Measurements from ENCODE around the gene IRF5.
"Not testable (repeated sequence)": the region's sequence is repeated elsewhere in the genome, so short reads cannot be mapped to it uniquely, and the experiment has no call there.

The IRF5 gene

DNA sequence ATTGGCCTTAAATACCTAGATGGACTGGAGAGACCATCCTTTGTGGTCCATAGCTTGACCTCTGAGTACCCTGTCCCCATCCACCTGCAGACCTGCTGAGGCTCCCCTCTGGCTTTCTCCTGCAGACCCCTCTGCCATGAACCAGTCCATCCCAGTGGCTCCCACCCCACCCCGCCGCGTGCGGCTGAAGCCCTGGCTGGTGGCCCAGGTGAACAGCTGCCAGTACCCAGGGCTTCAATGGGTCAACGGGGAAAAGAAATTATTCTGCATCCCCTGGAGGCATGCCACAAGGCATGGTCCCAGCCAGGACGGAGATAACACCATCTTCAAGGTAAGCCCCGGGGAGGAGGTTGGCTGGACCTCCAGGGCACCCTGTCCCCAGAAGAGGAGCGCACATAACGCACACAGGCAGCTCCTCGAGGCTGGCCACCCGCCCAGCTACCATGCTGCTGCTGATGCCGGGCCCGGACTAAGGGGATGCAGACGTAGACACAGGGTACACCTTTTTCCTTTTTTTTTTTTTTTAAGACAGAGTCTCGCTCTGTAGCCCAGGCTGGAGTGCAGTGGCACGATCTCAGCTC is 4.3 kb downstream of the IRF5 start:
- TF ChIP-seq, protein P1, sequence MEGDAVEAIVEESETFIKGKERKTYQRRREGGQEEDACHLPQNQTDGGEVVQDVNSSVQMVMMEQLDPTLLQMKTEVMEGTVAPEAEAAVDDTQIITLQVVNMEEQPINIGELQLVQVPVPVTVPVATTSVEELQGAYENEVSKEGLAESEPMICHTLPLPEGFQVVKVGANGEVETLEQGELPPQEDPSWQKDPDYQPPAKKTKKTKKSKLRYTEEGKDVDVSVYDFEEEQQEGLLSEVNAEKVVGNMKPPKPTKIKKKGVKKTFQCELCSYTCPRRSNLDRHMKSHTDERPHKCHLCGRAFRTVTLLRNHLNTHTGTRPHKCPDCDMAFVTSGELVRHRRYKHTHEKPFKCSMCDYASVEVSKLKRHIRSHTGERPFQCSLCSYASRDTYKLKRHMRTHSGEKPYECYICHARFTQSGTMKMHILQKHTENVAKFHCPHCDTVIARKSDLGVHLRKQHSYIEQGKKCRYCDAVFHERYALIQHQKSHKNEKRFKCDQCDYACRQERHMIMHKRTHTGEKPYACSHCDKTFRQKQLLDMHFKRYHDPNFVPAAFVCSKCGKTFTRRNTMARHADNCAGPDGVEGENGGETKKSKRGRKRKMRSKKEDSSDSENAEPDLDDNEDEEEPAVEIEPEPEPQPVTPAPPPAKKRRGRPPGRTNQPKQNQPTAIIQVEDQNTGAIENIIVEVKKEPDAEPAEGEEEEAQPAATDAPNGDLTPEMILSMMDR (IDR thresholded peaks at IDR 0.05; ENCODE audit: control insufficient read depth, extremely low read depth, insufficient read depth) = no peak
- no peak for DNase-seq (ENCODE audit: low read depth)
- H3K4me3 ChIP-seq (ENCODE audit: low read depth, low read length) = no peak overlapping the region

DNA sequence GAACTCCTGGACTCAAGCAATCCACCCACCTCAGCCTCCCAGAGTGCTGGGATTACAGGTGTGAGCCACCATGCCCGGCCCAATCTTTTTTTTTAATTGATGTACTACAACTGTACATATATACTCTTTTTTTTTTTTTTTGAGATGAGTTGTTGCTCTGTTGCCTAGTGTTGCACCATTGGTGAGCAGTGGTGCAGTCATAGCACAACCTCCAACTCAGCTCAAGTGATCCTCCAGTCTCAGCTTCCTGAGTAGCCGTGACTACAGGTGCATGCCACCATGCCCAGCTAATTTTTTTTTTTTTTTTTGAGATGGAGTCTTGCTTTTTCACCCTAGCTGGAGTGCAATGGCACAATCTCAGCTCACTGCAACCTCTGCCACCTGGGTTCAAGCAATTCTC is 5.5 kb downstream of the IRF5 start:
- DNase-seq (ENCODE audit: low read depth); H3K4me3 ChIP-seq (ENCODE audit: low read depth, low read length): not testable (repeated sequence)

DNA sequence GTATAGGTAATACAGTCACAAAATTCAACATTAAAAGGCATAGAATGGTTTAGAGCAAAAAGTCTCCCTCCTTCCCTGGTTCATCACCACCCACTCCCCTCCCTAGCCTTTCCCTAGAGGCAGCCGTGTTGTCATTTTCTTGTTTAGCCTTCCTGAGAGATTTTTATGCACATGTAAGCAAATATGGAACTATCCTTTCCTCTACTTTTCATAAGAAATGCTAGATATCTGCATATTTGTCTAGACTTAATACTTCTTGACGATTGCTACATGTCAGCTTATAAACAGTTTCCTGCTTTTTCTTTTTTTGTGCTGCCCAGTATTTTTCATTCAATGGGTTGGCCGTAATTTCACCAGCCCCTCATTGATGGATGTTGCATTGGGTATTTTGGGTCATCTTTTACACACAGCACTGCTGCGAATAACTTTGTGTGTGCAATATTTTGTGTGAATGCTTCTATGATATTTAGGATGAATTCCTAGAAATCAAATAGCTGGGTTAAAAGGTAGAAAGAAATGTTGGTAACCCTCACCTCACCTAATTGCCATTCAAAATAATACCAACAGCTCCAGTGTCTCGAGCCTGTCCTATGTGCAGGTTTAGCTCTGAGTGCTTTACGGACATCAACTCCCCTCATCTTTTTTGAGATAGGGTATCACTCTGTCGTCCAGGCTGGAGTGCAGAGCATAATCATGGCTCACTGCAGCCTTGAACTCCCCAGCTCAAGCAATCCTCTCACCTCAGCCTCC is 6.9 kb downstream of the IRF5 start:
- no peak for DNase-seq (ENCODE audit: low read depth)
- no peak overlapping the region for H3K4me3 ChIP-seq (ENCODE audit: low read depth, low read length)
- TF ChIP-seq, protein P1 (IDR thresholded peaks at IDR 0.05; ENCODE audit: control insufficient read depth, extremely low read depth, insufficient read depth) = no peak

DNA sequence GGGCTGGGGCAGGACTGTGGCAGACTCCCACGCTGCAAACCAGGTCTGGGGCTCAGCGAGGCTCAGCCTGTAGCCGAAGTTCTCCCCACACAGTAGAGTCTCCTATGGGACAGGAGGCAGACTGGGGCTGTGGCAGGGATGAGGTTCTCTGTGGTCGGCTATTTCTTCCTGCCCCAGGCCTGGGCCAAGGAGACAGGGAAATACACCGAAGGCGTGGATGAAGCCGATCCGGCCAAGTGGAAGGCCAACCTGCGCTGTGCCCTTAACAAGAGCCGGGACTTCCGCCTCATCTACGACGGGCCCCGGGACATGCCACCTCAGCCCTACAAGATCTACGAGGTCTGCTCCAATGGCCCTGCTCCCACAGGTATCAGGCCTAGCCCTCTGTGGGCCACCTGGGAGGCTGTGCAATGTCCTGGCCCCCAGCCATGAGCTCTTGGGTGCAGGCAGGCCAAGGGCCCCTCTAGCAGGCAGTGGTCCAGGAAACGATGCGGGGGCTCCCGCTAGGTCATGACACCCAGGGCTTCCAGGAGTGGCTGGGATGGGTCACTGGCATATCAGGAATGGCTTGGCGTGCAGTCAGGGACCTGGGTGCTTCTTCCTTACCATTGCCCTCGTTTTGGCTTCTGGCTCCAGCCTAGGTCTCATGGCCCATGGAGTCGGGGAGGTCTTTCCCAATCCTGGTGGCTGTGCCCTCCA is 8.1 kb downstream of the IRF5 start:
- TF ChIP-seq, protein P1 (IDR thresholded peaks at IDR 0.05; ENCODE audit: control insufficient read depth, extremely low read depth, insufficient read depth) = no peak
- DNase-seq (ENCODE audit: low read depth) = no peak
- H3K4me3 ChIP-seq (ENCODE audit: low read depth, low read length) = no peak overlapping the region

DNA sequence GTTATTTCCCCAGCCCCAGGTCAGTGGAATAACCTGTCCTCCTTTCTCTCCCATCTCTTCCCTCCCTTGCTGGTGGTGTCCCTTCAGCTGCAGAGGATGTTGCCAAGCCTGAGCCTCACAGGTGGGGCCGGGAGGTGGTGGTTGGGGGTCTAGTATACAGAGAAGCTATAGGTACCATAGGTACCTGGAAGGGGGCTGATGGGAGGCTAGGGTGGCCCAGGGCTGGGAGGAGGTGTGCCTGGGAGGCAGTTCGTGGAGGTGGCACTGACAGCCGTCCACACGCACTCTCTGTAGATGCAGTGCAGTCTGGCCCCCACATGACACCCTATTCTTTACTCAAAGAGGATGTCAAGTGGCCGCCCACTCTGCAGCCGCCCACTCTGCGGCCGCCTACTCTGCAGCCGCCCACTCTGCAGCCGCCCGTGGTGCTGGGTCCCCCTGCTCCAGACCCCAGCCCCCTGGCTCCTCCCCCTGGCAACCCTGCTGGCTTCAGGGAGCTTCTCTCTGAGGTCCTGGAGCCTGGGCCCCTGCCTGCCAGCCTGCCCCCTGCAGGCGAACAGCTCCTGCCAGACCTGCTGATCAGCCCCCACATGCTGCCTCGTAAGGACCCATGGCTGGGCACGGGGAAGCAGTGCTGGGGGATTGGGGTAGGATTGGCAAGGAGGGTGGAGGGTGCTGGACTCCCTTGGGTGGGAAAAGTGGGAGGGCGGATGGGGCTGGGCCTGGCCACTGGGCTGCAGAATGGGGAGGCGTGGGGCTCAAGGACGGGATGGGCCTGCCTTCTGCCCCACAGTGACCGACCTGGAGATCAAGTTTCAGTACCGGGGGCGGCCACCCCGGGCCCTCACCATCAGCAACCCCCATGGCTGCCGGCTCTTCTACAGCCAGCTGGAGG is 9.5 kb downstream of the IRF5 start:
- no peak overlapping the region for H3K4me3 ChIP-seq (ENCODE audit: low read depth, low read length)
- DNase-seq (ENCODE audit: low read depth) = no peak
- TF ChIP-seq, protein P1 (IDR thresholded peaks at IDR 0.05; ENCODE audit: control insufficient read depth, extremely low read depth, insufficient read depth) = 0 out of 2 replicates have a peak, but pooled peaks have one; percentile 22

DNA sequence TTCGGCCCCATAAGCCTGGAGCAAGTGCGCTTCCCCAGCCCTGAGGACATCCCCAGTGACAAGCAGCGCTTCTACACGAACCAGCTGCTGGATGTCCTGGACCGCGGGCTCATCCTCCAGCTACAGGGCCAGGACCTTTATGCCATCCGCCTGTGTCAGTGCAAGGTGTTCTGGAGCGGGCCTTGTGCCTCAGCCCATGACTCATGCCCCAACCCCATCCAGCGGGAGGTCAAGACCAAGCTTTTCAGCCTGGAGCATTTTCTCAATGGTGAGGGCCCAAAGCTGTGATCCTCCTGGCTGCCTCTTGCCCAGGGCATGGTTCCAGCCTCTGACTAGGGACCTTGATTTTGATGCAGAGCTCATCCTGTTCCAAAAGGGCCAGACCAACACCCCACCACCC is 10.1 kb downstream of the IRF5 start:
- TF ChIP-seq, protein P1 (IDR thresholded peaks at IDR 0.05; ENCODE audit: control insufficient read depth, extremely low read depth, insufficient read depth) = no peak

More for the DNA sequence above, 10.1 kb downstream of the IRF5 start:
- no peak for DNase-seq (ENCODE audit: low read depth)
- H3K4me3 ChIP-seq (ENCODE audit: low read depth, low read length) = no peak overlapping the region
